Measurements from ENCODE around the gene SLC7A1. TPM values are rescaled to one million over a fixed set of nuclear protein-coding genes. Genes with fewer than 3 reads are reported as not detected.

Gene SLC7A1
- total and polyA plus RNA-seq, 10 donors, result 2.2 to 53.8 (median 20.6) TPM

DNA sequence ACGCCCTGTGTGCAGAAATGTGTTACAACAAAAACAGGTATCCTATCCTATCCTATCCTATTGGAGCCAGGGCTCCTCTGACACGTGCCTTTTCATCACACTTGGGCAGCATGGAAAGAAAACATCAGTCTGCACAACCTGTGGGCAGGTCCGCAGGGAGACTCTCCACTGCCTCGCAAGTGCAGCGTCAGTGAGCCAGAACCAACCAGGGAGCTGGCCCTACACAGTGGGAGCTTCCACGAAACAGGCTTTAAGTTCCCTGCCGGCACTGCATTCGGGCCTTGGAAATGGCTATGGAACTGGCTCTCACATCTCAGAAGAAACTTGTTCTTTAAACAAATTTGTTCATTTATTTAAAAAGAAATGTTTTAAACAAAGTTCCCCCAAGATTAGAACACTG is 49.5 kb downstream of the SLC7A1 start:
- Histone ChIP-seq H3K36me3 (peaks cover 0 to 49% (median 16%) of the 10 kb centered on the region in 6 donors), H3K4me3 (no peak overlapping the region), H3K9me3 (no peaks in the 10 kb centered on the region), H3K4me1 (peaks cover 0 to 32% (median 5%) of the 10 kb centered on the region in 6 donors), H3K27ac (no peak overlapping the region), H3K27me3 (replicated peaks in 1 of 7) (no peaks in the 10 kb centered on the region)
- intact Hi-C loops (cut with DNase I; ENCODE audit: low total_unique reads), result no loop called here
- no peak for DNase-seq
- TF ChIP-seq POLR2A (IDR thresholded peaks at IDR 0.05) (no peak), POLR2AphosphoS5 (IDR thresholded peaks at IDR 0.05) (no peak)
- TF ChIP-seq, protein P1, sequence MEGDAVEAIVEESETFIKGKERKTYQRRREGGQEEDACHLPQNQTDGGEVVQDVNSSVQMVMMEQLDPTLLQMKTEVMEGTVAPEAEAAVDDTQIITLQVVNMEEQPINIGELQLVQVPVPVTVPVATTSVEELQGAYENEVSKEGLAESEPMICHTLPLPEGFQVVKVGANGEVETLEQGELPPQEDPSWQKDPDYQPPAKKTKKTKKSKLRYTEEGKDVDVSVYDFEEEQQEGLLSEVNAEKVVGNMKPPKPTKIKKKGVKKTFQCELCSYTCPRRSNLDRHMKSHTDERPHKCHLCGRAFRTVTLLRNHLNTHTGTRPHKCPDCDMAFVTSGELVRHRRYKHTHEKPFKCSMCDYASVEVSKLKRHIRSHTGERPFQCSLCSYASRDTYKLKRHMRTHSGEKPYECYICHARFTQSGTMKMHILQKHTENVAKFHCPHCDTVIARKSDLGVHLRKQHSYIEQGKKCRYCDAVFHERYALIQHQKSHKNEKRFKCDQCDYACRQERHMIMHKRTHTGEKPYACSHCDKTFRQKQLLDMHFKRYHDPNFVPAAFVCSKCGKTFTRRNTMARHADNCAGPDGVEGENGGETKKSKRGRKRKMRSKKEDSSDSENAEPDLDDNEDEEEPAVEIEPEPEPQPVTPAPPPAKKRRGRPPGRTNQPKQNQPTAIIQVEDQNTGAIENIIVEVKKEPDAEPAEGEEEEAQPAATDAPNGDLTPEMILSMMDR (IDR thresholded peaks at IDR 0.05 in 8 of 11, conservative IDR thresholded peaks at IDR 0.05 in 3 of 11), result no peak
- WGBS, 5 donors, result 91 to 96% (median 94%) methylated on average over 8 of the region's 8 CpGs

DNA sequence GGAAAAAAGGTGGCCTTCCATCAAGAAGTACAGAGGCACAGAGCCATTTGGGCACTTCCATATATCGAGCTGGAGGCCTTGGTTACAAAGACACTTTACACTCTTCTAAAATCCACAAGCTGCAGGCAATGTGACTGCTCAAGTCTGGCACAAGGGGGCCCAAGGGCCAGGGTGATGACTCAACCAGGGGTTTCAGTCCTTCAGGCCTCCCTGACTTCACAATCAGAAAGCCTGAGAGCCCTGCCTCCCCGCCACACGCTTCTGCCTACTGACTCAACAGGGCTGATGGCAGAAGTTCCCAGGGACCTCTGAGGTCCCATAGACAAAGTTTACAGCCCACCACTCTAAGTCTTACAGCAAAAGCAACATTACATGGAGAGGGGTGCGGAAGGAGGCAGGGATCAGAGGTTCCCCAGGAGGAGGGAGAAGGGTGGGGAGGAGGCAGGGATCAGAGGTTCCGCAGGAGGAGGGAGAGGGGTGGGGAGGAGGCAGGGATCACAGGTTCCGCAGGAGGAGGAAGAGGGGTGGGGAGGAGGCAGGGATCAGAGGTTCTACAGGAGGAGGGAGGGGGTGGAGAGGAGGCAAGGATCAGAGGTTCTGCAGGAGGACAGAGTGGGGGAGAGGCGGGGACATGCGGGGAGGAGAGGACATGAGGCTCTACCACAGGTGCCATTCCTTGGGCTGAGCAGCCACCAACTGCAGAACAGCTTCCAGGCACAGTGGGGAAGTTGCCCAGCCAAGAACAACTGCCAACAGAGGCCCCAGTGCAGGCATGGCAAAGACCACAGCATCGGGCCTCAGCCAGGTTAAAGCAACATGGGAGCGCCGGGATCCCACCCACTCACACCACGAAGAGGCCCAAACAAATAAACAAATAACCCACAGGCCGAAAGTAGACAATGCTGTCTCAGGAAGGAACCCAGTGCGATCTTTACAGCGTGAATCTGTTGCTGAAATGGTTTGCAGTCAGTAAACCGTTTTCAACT is 52.0 kb downstream of the SLC7A1 start:
- no peak for TF ChIP-seq POLR2AphosphoS5 (IDR thresholded peaks at IDR 0.05)
- TF ChIP-seq, protein P1 (IDR thresholded peaks at IDR 0.05 in 8 of 11, conservative IDR thresholded peaks at IDR 0.05 in 3 of 11), result no peak
- intact Hi-C loops (cut with DNase I; ENCODE audit: low total_unique reads), result no loop called here
- no peak overlapping the region for H3K27ac ChIP-seq
- H3K4me1 ChIP-seq, result peaks cover 0 to 29% (median 5%) of the 10 kb centered on the region in 6 donors
- no peaks in the 10 kb centered on the region for H3K27me3 ChIP-seq (replicated peaks in 1 of 7)
- H3K36me3 ChIP-seq, result peaks cover 0 to 38% (median 0%) of the 10 kb centered on the region in 6 donors
- WGBS, 5 donors, result 82 to 92% (median 88%) methylated on average over 14 to 16 of the region's 16 CpGs
- DNase-seq, result no peak
- H3K4me3 ChIP-seq, result no peak overlapping the region
- no peaks in the 10 kb centered on the region for H3K9me3 ChIP-seq

DNA sequence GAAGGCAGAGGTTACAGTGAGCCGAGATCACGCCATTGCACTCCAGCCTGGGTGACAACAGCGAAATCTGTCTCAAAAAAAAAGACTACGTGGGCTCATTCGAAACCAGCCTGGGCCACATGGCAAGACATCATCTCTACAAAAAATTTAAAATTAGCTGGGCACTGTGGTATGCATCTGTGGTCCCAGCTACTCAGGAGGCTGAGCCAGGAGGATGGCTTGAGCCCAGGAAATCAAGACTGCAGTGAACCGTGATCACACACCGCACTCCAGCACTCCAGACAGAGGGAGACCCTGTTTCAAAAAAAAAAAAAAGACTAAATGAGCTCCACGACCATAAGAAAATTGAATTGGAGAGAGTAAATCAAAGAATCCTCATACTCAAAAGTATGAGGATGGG is 53.1 kb downstream of the SLC7A1 start:
- intact Hi-C loops (cut with DNase I; ENCODE audit: low total_unique reads), result no loop called here
- no peak for DNase-seq

More for the DNA sequence above, 53.1 kb downstream of the SLC7A1 start:
- peaks cover 0 to 34% (median 0%) of the 10 kb centered on the region in 6 donors for H3K36me3 ChIP-seq
- no peak for TF ChIP-seq POLR2A (IDR thresholded peaks at IDR 0.05)
- no peak for TF ChIP-seq POLR2AphosphoS5 (IDR thresholded peaks at IDR 0.05)
- TF ChIP-seq, protein P1 (IDR thresholded peaks at IDR 0.05 in 8 of 11, conservative IDR thresholded peaks at IDR 0.05 in 3 of 11), result no peak
- 94 to 98% (median 96%) methylated on average over 8 of the region's 8 CpGs for WGBS, 5 donors
- no peaks in the 10 kb centered on the region for H3K9me3 ChIP-seq
- peaks cover 0 to 27% (median 5%) of the 10 kb centered on the region in 6 donors for H3K4me1 ChIP-seq
- no peak overlapping the region for H3K4me3 ChIP-seq
- H3K27ac ChIP-seq, result no peak overlapping the region
- no peaks in the 10 kb centered on the region for H3K27me3 ChIP-seq (replicated peaks in 1 of 7)

All from spleen (tissue), 11 donors.